K562 (cell line): ENCODE data around the gene DOCK1. TPM values are rescaled to one million over a fixed set of nuclear protein-coding genes. Genes with fewer than 3 reads are reported as not detected.

Experiments
- ATAC-seq: fragments of 200-7000 bp; cut with Tn5 transposase; 3 replicates; pipeline ENCODE4 v1.9.1; 2020; ENCODE audit warnings: moderate library complexity
- BruUV-seq: library from RNA; stranded (reverse); fragments of 400-500 nt; replicated peaks from 2 replicates; lab custom pipeline; 2021; lab: Mats Ljungman, UMichigan
- CTCF ChIA-PET: fragments of 300-600 bp; formaldehyde crosslinking; extraction: SDS; loops from one replicate; lab custom pipeline; 2021; ENCODE audit warnings: low intra/inter-chr PET ratio; lab: Yijun Ruan, JAX
- POLR2A ChIA-PET: fragments of 300-600, 350-650 bp; sonication (Branson Sonifier 250); formaldehyde crosslinking; extraction: SDS; loops from one replicate; lab custom pipeline; 2021; ENCODE audit warnings: antibody characterized with exemption, inconsistent platforms; lab: Yijun Ruan, JAX
- DNase-seq, 4 experiments: peaks; one replicate each; pipeline versions ENCODE4 v3.0.0 to v3.0.0-alpha.2; 2011 to 2018; ENCODE audit warnings: low spot score in 3 of 4, mixed read lengths in 3 of 4; ENCODE audit errors: extremely low read depth in 1 of 4
- FAIRE-seq: peaks from 2 replicates; lab custom pipeline; 2011; peaks lifted over from hg19 to GRCh38; lab: Jason Lieb, UNC
- H2AFZ ChIP-seq: 2 replicates; pipeline ENCODE4 v1.6.0; 2011; ENCODE audit warnings: low read depth, low read length, control low read depth, inconsistent platforms
- H3K27ac ChIP-seq: fragments of 200-600 bp; 3 replicates; pipeline ENCODE4 v1.8.0; 2011; ENCODE audit warnings: low read depth, mild to moderate bottlenecking, control low read depth, inconsistent platforms, low read length, moderate library complexity, mixed read lengths; ENCODE audit errors: extremely low read depth
- H3K27me3 ChIP-seq, 2 experiments: fragments of 300-600 bp in 1 of 2; 2 replicates in 1 of 2; 3 replicates in 1 of 2; pipeline versions ENCODE4 v1.6.0 to v1.8.0; 2011; ENCODE audit warnings: inconsistent platforms in 2 of 2, low read length in 2 of 2, mild to moderate bottlenecking in 1 of 2, mixed read lengths in 1 of 2, moderate library complexity in 1 of 2; ENCODE audit not compliant: control insufficient read depth in 2 of 2, insufficient read depth in 2 of 2
- H3K36me3 ChIP-seq: fragments of 300-600 bp; 3 replicates; pipeline ENCODE4 v1.8.0; 2011; ENCODE audit warnings: mild to moderate bottlenecking, low read length, inconsistent platforms; ENCODE audit not compliant: control insufficient read depth, insufficient read depth
- H3K4me1 ChIP-seq, 2 experiments: fragments of 200-600 bp in 1 of 2; replicated peaks in 1 of 2; 2 replicates in 1 of 2; 3 replicates in 1 of 2; pipeline versions ENCODE4 v1.5.1 to v1.8.0; 2011; ENCODE audit warnings: inconsistent platforms in 2 of 2, low read length in 2 of 2, mild to moderate bottlenecking in 1 of 2, mixed read lengths in 1 of 2, moderate library complexity in 1 of 2; ENCODE audit not compliant: control insufficient read depth in 2 of 2, insufficient read depth in 2 of 2
- H3K4me2 ChIP-seq: 2 replicates; pipeline ENCODE4 v1.6.1; 2011; ENCODE audit warnings: low read length, control low read depth, inconsistent platforms, mixed read lengths; ENCODE audit not compliant: insufficient read depth
- H3K4me3 ChIP-seq: fragments of 200-600 bp; sonication (generic), shearing (Covaris generic); 2 replicates; pipeline ENCODE4 v1.5.1; 2016; ENCODE audit warnings: control low read depth, inconsistent platforms
- H3K79me2 ChIP-seq: fragments of 200-600 bp; 3 replicates; pipeline ENCODE4 v1.8.0; 2011; ENCODE audit warnings: low read length, inconsistent platforms; ENCODE audit not compliant: control insufficient read depth, insufficient read depth
- H3K9ac ChIP-seq, 2 experiments: 2 replicates each; pipeline versions ENCODE4 v1.6.0 to v1.6.1; 2011; ENCODE audit warnings: low read depth in 2 of 2, low read length in 2 of 2, control low read depth in 1 of 2, inconsistent platforms in 1 of 2, mild to moderate bottlenecking in 1 of 2, mixed read lengths in 1 of 2; ENCODE audit not compliant: insufficient read depth in 1 of 2
- H3K9me1 ChIP-seq: one replicate; pipeline ENCODE4 v1.6.0; 2011; ENCODE audit warnings: inconsistent platforms, mild to moderate bottlenecking, low read length, moderate library complexity; ENCODE audit not compliant: control insufficient read depth, insufficient read depth
- H3K9me3 ChIP-seq: replicated peaks from 2 replicates; pipeline ENCODE4 v1.5.1; 2011; ENCODE audit warnings: low read depth, low read length, inconsistent platforms; ENCODE audit not compliant: control insufficient read depth, insufficient read depth
- H4K20me1 ChIP-seq: replicated peaks from 2 replicates; pipeline ENCODE4 v1.6.1; 2011; ENCODE audit warnings: low read length, inconsistent platforms, mixed read lengths; ENCODE audit not compliant: control insufficient read depth, insufficient read depth
- PHF20 ChIP-seq: fragments of 450-650 bp; IDR thresholded peaks from 2 replicates; pipeline ENCODE4 v1.6.1; 2018; ENCODE audit not compliant: partially characterized antibody
- ZNF134 ChIP-seq: fragments of 250-450 bp; sonication (Bioruptor Pico); conservative IDR thresholded peaks from 2 replicates; pipeline ENCODE4 v1.4.0; 2020
- WGBS: fragments of 100-300 bp; shearing (Covaris generic); methylation state at CpG from one replicate; pipeline ENCODE4 v1.1.6; 2016; ENCODE audit warnings: low coverage, mixed read lengths; ENCODE audit not compliant: insufficient coverage; ENCODE audit errors: missing lambda C conversion rate; 5-methylcytosine and 5-hydroxymethylcytosine counted together
- in situ Hi-C: fragments of 300-500 bp; cut with MboI; formaldehyde crosslinking; loops from 4 replicates; pipeline ENCODE4 v1.15.0; 2018; ENCODE audit warnings: inconsistent platforms, mixed read lengths
- intact Hi-C: fragments of 100-400 bp; cut with micrococcal nuclease; formaldehyde crosslinking; loops from 2 replicates; pipeline ENCODE4 v1.14.2; 2022
- polyA plus RNA-seq, 8 experiments: library from polyadenylated mRNA; depleted of rRNA in 4 of 8; stranded (reverse) in 5 of 8; unstranded in 3 of 8; fragments of >200 nt; fragmentation: Nextera tagmentation in 2 of 8; fragmentation: Illumina TruSeq in 1 of 8; extraction: Ambion mirVana in 2 of 8; extraction: Trizol in 1 of 8; gene quantifications; 2 replicates each; pipeline versions ENCODE4 v1.2.1 to v1.2.3, GENCODE V29; 2011 to 2014; ENCODE audit warnings: inconsistent platforms in 1 of 8, missing spikeins in 1 of 8
- total RNA-seq, 7 experiments: library from RNA; depleted of rRNA in 6 of 7; stranded (reverse); fragments of >200 nt in 6 of 7; fragmentation: Illumina TruSeq in 2 of 7; extraction: Trizol in 2 of 7; gene quantifications; 2 replicates each; pipeline versions ENCODE4 v1.2.1 to v1.2.3, GENCODE V29; 2011 to 2021; ENCODE audit warnings: low replicate concordance in 1 of 7
- TF ChIP-seq, protein P1 (sequence below): sonication (generic); formaldehyde crosslinking; IDR thresholded peaks from 2 replicates; pipeline ENCODE4 v1.8.0; 2022; ENCODE audit warnings: mild to moderate bottlenecking, missing genetic modification reagents
- TF ChIP-seq, protein P2 (sequence below): fragments of 450-650 bp; IDR thresholded peaks from 2 replicates; pipeline ENCODE4 v1.6.1; 2016; ENCODE audit warnings: mild to moderate bottlenecking

The DOCK1 gene
- total and polyA plus RNA-seq, 9 of the 15 experiments (the other 6 are each of a cell fraction or from before 2014, with no cell fraction given), result 0.31 TPM; not detected in 8

DNA sequence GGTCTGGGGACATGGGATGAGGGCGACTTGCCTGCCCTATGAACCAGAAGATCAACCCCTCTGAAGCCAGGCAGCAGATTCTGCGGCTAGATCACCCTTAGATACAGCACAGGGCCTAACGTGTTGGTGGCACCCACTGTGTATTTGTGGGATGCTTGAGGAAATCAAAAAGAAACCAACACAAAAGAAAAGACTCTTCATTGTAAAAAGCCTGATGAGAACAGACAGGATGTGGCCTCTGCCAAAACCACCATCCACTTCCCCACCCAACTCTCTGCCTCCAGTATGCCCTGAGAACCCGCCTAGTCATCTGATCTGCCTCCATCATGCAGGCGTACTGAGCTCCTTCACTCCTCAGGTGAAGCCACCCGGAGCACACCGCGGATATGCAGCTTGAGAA, 388.4 kb downstream of the DOCK1 start (continued):
- TF ChIP-seq, protein P1, sequence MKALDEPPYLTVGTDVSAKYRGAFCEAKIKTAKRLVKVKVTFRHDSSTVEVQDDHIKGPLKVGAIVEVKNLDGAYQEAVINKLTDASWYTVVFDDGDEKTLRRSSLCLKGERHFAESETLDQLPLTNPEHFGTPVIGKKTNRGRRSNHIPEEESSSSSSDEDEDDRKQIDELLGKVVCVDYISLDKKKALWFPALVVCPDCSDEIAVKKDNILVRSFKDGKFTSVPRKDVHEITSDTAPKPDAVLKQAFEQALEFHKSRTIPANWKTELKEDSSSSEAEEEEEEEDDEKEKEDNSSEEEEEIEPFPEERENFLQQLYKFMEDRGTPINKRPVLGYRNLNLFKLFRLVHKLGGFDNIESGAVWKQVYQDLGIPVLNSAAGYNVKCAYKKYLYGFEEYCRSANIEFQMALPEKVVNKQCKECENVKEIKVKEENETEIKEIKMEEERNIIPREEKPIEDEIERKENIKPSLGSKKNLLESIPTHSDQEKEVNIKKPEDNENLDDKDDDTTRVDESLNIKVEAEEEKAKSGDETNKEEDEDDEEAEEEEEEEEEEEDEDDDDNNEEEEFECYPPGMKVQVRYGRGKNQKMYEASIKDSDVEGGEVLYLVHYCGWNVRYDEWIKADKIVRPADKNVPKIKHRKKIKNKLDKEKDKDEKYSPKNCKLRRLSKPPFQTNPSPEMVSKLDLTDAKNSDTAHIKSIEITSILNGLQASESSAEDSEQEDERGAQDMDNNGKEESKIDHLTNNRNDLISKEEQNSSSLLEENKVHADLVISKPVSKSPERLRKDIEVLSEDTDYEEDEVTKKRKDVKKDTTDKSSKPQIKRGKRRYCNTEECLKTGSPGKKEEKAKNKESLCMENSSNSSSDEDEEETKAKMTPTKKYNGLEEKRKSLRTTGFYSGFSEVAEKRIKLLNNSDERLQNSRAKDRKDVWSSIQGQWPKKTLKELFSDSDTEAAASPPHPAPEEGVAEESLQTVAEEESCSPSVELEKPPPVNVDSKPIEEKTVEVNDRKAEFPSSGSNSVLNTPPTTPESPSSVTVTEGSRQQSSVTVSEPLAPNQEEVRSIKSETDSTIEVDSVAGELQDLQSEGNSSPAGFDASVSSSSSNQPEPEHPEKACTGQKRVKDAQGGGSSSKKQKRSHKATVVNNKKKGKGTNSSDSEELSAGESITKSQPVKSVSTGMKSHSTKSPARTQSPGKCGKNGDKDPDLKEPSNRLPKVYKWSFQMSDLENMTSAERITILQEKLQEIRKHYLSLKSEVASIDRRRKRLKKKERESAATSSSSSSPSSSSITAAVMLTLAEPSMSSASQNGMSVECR (CRISPR knock-in tag), result no peak

DNA sequence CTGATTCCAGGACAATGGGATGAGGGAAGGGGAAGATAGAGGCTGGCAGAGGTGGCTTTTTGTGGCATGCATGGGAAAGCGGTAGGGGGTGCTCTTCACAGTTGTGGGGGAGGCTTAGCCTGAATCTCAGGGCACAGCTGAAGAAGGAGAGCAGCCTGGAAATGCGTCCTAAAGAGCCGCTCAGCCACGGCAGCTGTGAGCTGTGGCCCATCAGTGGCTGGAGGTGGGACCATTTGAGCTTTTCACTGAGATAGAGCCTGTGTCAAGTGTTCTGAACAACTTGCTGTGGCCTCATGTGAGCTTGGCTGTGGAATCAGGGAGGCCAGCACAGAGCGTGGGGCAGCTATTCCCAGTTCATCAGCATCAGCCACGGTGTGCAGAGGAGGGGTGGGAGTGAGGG, 391.5 kb downstream of the DOCK1 start:
- Histone ChIP-seq H3K9me3 (no peaks in the 10 kb centered on the region), H3K9ac (no peak overlapping the region), H3K27me3 (no peaks in the 10 kb centered on the region), H3K4me2 (no peak overlapping the region), H3K4me3 (no peak overlapping the region), H3K27ac (no peak overlapping the region), H3K9me1 (no peaks in the 10 kb centered on the region), H3K36me3 (no peaks in the 10 kb centered on the region), H4K20me1 (no peaks in the 10 kb centered on the region), H3K79me2 (no peaks in the 10 kb centered on the region), H2AFZ (no peak overlapping the region), H3K4me1 (no peaks in the 10 kb centered on the region)
- in situ Hi-C loops (no loop called here), intact Hi-C loops (no loop called here)
- 0% methylated on average over 4 of the region's 6 CpGs for WGBS
- BruUV-seq, result no TSS peak
- FAIRE-seq (no peak), ATAC-seq (no peak), DNase-seq (no peak)
- ChIA-PET CTCF (no interaction called here), POLR2A (no interaction called here)
- TF ChIP-seq, protein P2, sequence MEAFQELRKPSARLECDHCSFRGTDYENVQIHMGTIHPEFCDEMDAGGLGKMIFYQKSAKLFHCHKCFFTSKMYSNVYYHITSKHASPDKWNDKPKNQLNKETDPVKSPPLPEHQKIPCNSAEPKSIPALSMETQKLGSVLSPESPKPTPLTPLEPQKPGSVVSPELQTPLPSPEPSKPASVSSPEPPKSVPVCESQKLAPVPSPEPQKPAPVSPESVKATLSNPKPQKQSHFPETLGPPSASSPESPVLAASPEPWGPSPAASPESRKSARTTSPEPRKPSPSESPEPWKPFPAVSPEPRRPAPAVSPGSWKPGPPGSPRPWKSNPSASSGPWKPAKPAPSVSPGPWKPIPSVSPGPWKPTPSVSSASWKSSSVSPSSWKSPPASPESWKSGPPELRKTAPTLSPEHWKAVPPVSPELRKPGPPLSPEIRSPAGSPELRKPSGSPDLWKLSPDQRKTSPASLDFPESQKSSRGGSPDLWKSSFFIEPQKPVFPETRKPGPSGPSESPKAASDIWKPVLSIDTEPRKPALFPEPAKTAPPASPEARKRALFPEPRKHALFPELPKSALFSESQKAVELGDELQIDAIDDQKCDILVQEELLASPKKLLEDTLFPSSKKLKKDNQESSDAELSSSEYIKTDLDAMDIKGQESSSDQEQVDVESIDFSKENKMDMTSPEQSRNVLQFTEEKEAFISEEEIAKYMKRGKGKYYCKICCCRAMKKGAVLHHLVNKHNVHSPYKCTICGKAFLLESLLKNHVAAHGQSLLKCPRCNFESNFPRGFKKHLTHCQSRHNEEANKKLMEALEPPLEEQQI, result no peak
- TF ChIP-seq ZNF134 (no peak), PHF20 (no peak)
